PFSK-1 (cell line): ENCODE measurements around the gene P2RY1.

Experiments used
- POLR2AphosphoS5 ChIP-seq: IDR thresholded peaks from 2 replicates; pipeline ENCODE4 v1.6.1; 2012; ENCODE audit warnings: low read depth, mild to moderate bottlenecking, control low read depth, low read length, moderate library complexity
- REST ChIP-seq, 2 experiments: IDR thresholded peaks; 2 replicates each; pipeline versions ENCODE4 v1.6.1 to v1.8.0; 2011 to 2012; ENCODE audit warnings: low read depth in 2 of 2, low read length in 2 of 2, control low read depth in 1 of 2, inconsistent platforms in 1 of 2, mild to moderate bottlenecking in 1 of 2, moderate library complexity in 1 of 2; ENCODE audit not compliant: insufficient read depth in 1 of 2
- SIN3A ChIP-seq: IDR thresholded peaks from 2 replicates; pipeline ENCODE4 v1.6.1; 2012; ENCODE audit warnings: mild to moderate bottlenecking, low read length, moderate library complexity, borderline replicate concordance; ENCODE audit not compliant: insufficient read depth

GRCh38 chr3:152841131-152841530, 6.2 kb downstream of the P2RY1 start:
- no peak for TF ChIP-seq REST (IDR thresholded peaks at IDR 0.05; ENCODE audit: insufficient read depth in 1 of 2, low read depth in 2 of 2, low read length in 2 of 2)
- TF ChIP-seq SIN3A = no peak
- TF ChIP-seq POLR2AphosphoS5 = no peak
